GM10248 (cell line): ENCODE results near the gene ELMO3.

Experiments
- CTCF ChIA-PET: fragments of 300-600 bp; sonication (Branson Sonifier 250); formaldehyde crosslinking; extraction: SDS; loops from one replicate; lab custom pipeline; 2021; ENCODE audit warnings: antibody characterized with exemption; lab: Yijun Ruan, JAX
- POLR2A ChIA-PET: fragments of 350-650 bp; sonication (Branson Sonifier 250); formaldehyde crosslinking; extraction: SDS; loops from one replicate; lab custom pipeline; 2020; ENCODE audit warnings: antibody characterized with exemption; lab: Yijun Ruan, JAX
- DNase-seq: peaks from one replicate; pipeline ENCODE4 v3.0.0; 2012; ENCODE audit errors: extremely low spot score
- CTCF ChIP-seq: IDR thresholded peaks from 2 replicates; pipeline ENCODE4 v1.5.1; 2012; ENCODE audit warnings: mild to moderate bottlenecking, low read depth; ENCODE audit errors: extremely low read depth, missing control alignments, control extremely low read depth

ELMO3 gene

GRCh38 chr16:67211674-67212073, 12.7 kb downstream of the ELMO3 start:
- no peak for TF ChIP-seq CTCF
- POLR2A ChIA-PET, result no interaction called here
- CTCF ChIA-PET, result interaction anchor here (1.0 to 1.1 kb wide), 2 partner anchors 9 to 13 kb away, joined by 3 read pairs; no protein-coding TSS in a partner anchor
- DNase-seq, result no peak

- DNase-seq, result no peak
- ChIA-PET POLR2A (no interaction called here), CTCF (interaction anchor here (1.0 to 2.3 kb wide), 3 partner anchors 8 to 13 kb away, joined by 3 to 8 read pairs (median 3); partner anchors contain the start of gene TMEM208)
- TF ChIP-seq CTCF, result no peak
Measured at GRCh38 chr16:67212766-67213165, 13.8 kb downstream of the ELMO3 start.

GRCh38 chr16:67213197-67214019, 14.5 kb downstream of the ELMO3 start:
- no peak for TF ChIP-seq CTCF
- POLR2A ChIA-PET, result no interaction called here
- DNase-seq, result no peak
- CTCF ChIA-PET, result interaction anchor here (1.1 to 3.1 kb wide), 3 partner anchors 10 to 13 kb away, joined by 3 to 10 read pairs (median 8); partner anchors contain the start of gene TMEM208

- ChIA-PET POLR2A (interaction anchor here (1.4 kb wide), 1 partner anchor 11 kb away, joined by 3 read pairs; the partner anchor contains the start of gene TMEM208), CTCF (interaction anchor here (1.4 to 3.1 kb wide), 4 partner anchors 13 to 30 kb away, joined by 3 to 10 read pairs (median 4); partner anchors contain the start of gene E2F4)
- DNase-seq, result no peak
Measured at GRCh38 chr16:67215706-67216105, 16.8 kb downstream of the ELMO3 start.

GRCh38 chr16:67216612-67217490, 17.9 kb downstream of the ELMO3 start:
- no peak for TF ChIP-seq CTCF
- POLR2A ChIA-PET, result no interaction called here
- DNase-seq, result no peak
- CTCF ChIA-PET, result interaction anchor here (1.1 to 2.3 kb wide), 2 partner anchors 15 to 18 kb away, joined by 3 to 8 read pairs; partner anchors contain the start of gene ELMO3

More at GRCh38 chr16:67215706-67216105, 16.8 kb downstream of the ELMO3 start:
- no peak for TF ChIP-seq CTCF

GRCh38 chr16:67223992-67224391, 25.1 kb downstream of the ELMO3 start:
- ChIA-PET CTCF (interaction anchor here (0.7 to 4.3 kb wide), 3 partner anchors 9 to 26 kb away, joined by 3 to 16 read pairs (median 3); partner anchors contain the start of gene ELMO3), POLR2A (no interaction called here)
- no peak for TF ChIP-seq CTCF
- DNase-seq, result no peak
